Psoas muscle (tissue), 8 donors: ENCODE results near the gene HOXB9. TPM values are rescaled to one million over a fixed set of nuclear protein-coding genes. Genes with fewer than 3 reads are reported as not detected.

Experiments used
- ATAC-seq, 4 donors: fragments of 200-7000 bp; cut with Tn5 transposase; one replicate each; pipeline ENCODE4 v1.9.1; 2020; ENCODE audit warnings: moderate library complexity in 3 of 4, mild to moderate bottlenecking in 2 of 4
- DNase-seq, 2 donors: peaks; one replicate each; pipeline ENCODE4 v3.0.0-alpha.2; 2020
- H3K27ac ChIP-seq: fragments of 200-600 bp; one replicate; pipeline ENCODE4 v1.8.0; 2022
- H3K27me3 ChIP-seq, 3 donors: fragments of 200-600 bp in 1 of 3; one replicate each; pipeline versions ENCODE4 v1.6.1 to v1.8.0; 2013 to 2022; ENCODE audit warnings: low read length in 2 of 3, mild to moderate bottlenecking in 2 of 3, moderate library complexity in 1 of 3; ENCODE audit not compliant: insufficient read depth in 3 of 3
- H3K36me3 ChIP-seq, 2 donors: fragments of 200-600 bp in 1 of 2; one replicate each; pipeline versions ENCODE4 v1.6.1 to v1.8.0; 2013 to 2022; ENCODE audit warnings: low read depth in 1 of 2, mild to moderate bottlenecking in 1 of 2, moderate library complexity in 1 of 2; ENCODE audit not compliant: insufficient read depth in 1 of 2
- H3K4me1 ChIP-seq: fragments of 200-600 bp; one replicate; pipeline ENCODE4 v1.8.0; 2022
- H3K4me3 ChIP-seq: fragments of 200-600 bp; one replicate; pipeline ENCODE4 v1.8.0; 2022; ENCODE audit warnings: mild to moderate bottlenecking
- H3K9me3 ChIP-seq: fragments of 200-600 bp; one replicate; pipeline ENCODE4 v1.8.0; 2022
- WGBS, 3 donors: extraction: QIAGEN DNeasy Blood & Tissue Kit; methylation state at CpG; one replicate each; pipeline versions ENCODE4 v1.1.6 to v1.1.7; 2013; 5-methylcytosine and 5-hydroxymethylcytosine counted together
- intact Hi-C, 2 donors: fragments of 100-400 bp; cut with DNase I; formaldehyde crosslinking; loops; one replicate each; pipeline versions ENCODE4 v1.11.0 to v1.14.2; 2022
- polyA plus RNA-seq, 3 donors: library from polyadenylated mRNA; stranded (reverse); fragments of 200-250 nt; gene quantifications; one replicate each; pipeline ENCODE4 v1.2.3, GENCODE V29; 2013
- total RNA-seq, 4 donors: library from RNA; stranded (reverse); fragmentation: NEBNext Ultra II Directional in 2 of 4; extraction: Animal tissue kit (Norgen Biotek cat#: 25700) in 2 of 4; gene quantifications; one replicate each; pipeline versions ENCODE4 v1.2.1 to v1.2.4, GENCODE V29; 2021 to 2023
- TF ChIP-seq, protein P1 (sequence below): fragments of 200-600 bp; IDR thresholded peaks from one replicate; pipeline ENCODE4 v1.8.0; 2022; ENCODE audit warnings: antibody characterized with exemption
- donor health status: healthy with polysubstance abuse.
- donor health status: DM: no; HTN: no; CAD: no; lungs with moderate emphysema.
- donor health status: Bipolar disorder and iron deficiency.
- donor health status: healthy.
- donor health status: DM: yes; HTN: yes; CAD: no.
- donor health status: DM: no; HTN: no; CAD: no.
- donor health status: DM: no; HTN: no; CAD: no.
- donor health status: DM: yes; HTN: yes; CAD: no.

HOXB9 gene
- total and polyA plus RNA-seq, 7 donors = 0.01 to 0.10 (median 0.03) TPM; not detected in 4

DNA sequence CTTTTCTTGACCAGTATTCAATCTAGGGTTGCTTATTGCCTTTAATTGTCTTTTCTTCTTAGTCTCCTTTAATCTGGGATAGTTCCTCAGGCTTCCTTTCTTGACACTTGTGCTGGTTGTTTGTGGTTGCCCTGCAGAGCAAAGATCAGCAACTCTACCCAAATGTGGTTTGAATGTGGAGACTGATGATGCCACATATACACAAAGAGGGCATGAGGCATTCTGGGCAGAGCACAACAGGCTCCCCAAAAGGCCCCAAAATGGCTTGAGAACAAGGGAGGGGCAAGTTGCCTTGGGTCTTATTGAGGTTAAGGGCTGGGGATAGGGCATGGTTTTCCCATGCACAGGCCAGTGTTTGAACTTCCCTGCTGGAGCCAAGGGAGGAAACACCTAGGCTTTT is 29.8 kb upstream of the HOXB9 start:
- no peak for DNase-seq
- peaks cover 0 to 17% (median 0%) of the 10 kb centered on the region in 3 donors for H3K27me3 ChIP-seq
- H3K27ac ChIP-seq = no peak overlapping the region
- H3K4me3 ChIP-seq = no peak overlapping the region
- no peaks in the 10 kb centered on the region for H3K9me3 ChIP-seq
- no peaks in the 10 kb centered on the region for H3K4me1 ChIP-seq
- TF ChIP-seq, protein P1, sequence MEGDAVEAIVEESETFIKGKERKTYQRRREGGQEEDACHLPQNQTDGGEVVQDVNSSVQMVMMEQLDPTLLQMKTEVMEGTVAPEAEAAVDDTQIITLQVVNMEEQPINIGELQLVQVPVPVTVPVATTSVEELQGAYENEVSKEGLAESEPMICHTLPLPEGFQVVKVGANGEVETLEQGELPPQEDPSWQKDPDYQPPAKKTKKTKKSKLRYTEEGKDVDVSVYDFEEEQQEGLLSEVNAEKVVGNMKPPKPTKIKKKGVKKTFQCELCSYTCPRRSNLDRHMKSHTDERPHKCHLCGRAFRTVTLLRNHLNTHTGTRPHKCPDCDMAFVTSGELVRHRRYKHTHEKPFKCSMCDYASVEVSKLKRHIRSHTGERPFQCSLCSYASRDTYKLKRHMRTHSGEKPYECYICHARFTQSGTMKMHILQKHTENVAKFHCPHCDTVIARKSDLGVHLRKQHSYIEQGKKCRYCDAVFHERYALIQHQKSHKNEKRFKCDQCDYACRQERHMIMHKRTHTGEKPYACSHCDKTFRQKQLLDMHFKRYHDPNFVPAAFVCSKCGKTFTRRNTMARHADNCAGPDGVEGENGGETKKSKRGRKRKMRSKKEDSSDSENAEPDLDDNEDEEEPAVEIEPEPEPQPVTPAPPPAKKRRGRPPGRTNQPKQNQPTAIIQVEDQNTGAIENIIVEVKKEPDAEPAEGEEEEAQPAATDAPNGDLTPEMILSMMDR = no peak
- intact Hi-C loops = no loop called here
- no peaks in the 10 kb centered on the region for H3K36me3 ChIP-seq
- ATAC-seq = no peak

DNA sequence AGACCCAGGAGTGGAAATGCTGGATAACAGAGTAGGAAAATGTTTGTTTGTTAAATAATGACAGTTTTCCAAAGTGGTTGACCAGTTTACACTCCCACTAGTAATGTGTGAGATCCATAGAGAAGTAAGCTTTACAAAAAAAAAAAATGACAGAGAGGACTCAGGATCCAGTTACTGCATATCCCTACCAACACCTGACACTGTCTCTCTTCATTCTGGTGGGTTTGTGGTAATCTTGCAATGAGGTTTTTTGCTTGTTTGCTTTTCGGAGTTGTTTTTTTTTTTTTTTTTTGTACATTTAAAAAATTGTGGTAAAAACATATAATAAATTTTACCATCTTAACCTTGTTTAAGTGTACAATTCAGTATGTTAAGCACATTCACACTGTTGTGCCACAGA is 23.6 kb upstream of the HOXB9 start:
- Histone ChIP-seq H3K9me3 (no peaks in the 10 kb centered on the region), H3K4me3 (no peak overlapping the region), H3K27ac (no peak overlapping the region), H3K36me3 (no peaks in the 10 kb centered on the region), H3K27me3 (peaks cover 10 to 78% (median 19%) of the 10 kb centered on the region in 3 donors), H3K4me1 (no peaks in the 10 kb centered on the region)
- 43 to 58% (median 50%) methylated on average over 1 of the region's 1 CpG for WGBS, 3 donors
- intact Hi-C loops = no loop called here
- DNase-seq = no peak
- TF ChIP-seq, protein P1 = no peak
- ATAC-seq = no peak

DNA sequence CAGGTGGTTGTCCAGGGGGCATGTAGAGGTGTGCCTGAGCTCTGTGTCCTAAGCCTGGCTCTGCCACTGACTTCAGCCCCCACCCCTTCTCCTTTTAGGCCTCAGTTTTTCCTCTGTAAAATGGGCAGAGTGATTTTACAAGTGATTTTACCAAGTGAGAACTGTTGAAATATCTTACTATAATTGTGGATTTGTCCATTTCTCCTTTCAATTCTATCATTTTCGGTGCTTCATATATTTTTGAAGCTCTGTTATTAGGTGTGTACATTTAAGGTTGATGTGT is 21.7 kb upstream of the HOXB9 start:
- WGBS, 3 donors = 70 to 81% (median 77%) methylated on average over 1 of the region's 1 CpG
- ATAC-seq (no peak), DNase-seq (no peak)
- no peaks in the 10 kb centered on the region for H3K4me1 ChIP-seq
- H3K27ac ChIP-seq = no peak overlapping the region
- H3K4me3 ChIP-seq = no peak overlapping the region
- H3K9me3 ChIP-seq = no peaks in the 10 kb centered on the region
- H3K27me3 ChIP-seq = peaks cover 10 to 96% (median 25%) of the 10 kb centered on the region in 3 donors
- H3K36me3 ChIP-seq = no peaks in the 10 kb centered on the region
- intact Hi-C loops = no loop called here
- TF ChIP-seq, protein P1 = no peak

GRCh38 chr17:48647103-48647962 is 21.2 kb upstream of the HOXB9 start:
- intact Hi-C loops = no loop called here
- Histone ChIP-seq H3K9me3 (no peaks in the 10 kb centered on the region), H3K36me3 (no peaks in the 10 kb centered on the region), H3K27me3 (peaks cover 10 to 98% (median 28%) of the 10 kb centered on the region in 3 donors), H3K27ac (no peak overlapping the region), H3K4me3 (peak overlapping the region; percentile 52), H3K4me1 (no peaks in the 10 kb centered on the region)
- TF ChIP-seq, protein P1 = no peak
- DNase-seq (no peak), ATAC-seq (no peak)
- WGBS, 3 donors = 2% methylated on average over 26 to 30 of the region's 30 CpGs
